Measurements from ENCODE around the gene MED27. TPM values are rescaled to one million over a fixed set of nuclear protein-coding genes. Genes with fewer than 3 reads are reported as not detected.
A peak's percentile ranks its signal among the peaks of the same experiment; 100 is the strongest.

Gene MED27
- total and polyA plus RNA-seq, 2 donors (not counting 1 experiment from before 2014, with no cell fraction given), result 13.4 to 44.7 TPM

- Histone ChIP-seq H3K9me3 (ENCODE audit: control insufficient read depth, insufficient read depth, low read depth, low read length) (no peaks in the 10 kb centered on the region), H3K36me3 (ENCODE audit: control insufficient read depth, insufficient read depth, low read length) (no peaks in the 10 kb centered on the region), H4K20me1 (ENCODE audit: control insufficient read depth, extremely low read depth, insufficient read depth, low read length) (no peaks in the 10 kb centered on the region), H3K4me2 (ENCODE audit: extremely low read depth, insufficient read depth, low read length) (no peak overlapping the region), H3K4me3 (replicated peaks in 1 of 4; ENCODE audit: control extremely low read depth in 1 of 4, insufficient read depth in 1 of 4, low read depth in 3 of 4, low read length in 4 of 4) (no peak overlapping the region), H2AFZ (ENCODE audit: low read length) (no peak overlapping the region), H3K9ac (ENCODE audit: insufficient read depth, low read length) (no peak overlapping the region), H3K79me2 (ENCODE audit: control insufficient read depth, insufficient read depth, low read length) (no peaks in the 10 kb centered on the region), H3K27me3 (ENCODE audit: control insufficient read depth, insufficient read depth, low read length) (no peaks in the 10 kb centered on the region), H3K27ac (ENCODE audit: insufficient read depth, low read length) (no peak overlapping the region), H3K4me1 (ENCODE audit: control insufficient read depth, extremely low read depth, insufficient read depth, low read length) (no peaks in the 10 kb centered on the region)
- no peak for DNase-seq (ENCODE audit: low read depth in 2 of 2)
- TF ChIP-seq CTCF (conservative IDR thresholded peaks at IDR 0.05 in 1 of 2, IDR thresholded peaks at IDR 0.05 in 1 of 2; ENCODE audit: low read depth in 1 of 2, low read length in 2 of 2) (no peak), EZH2 (IDR thresholded peaks at IDR 0.05; ENCODE audit: low read length, missing control alignments) (no peak)
These were observed 133.5 kb downstream of the MED27 start for GRCh38 chr9:131946180-131946579.

- TF ChIP-seq CTCF (conservative IDR thresholded peaks at IDR 0.05 in 1 of 2, IDR thresholded peaks at IDR 0.05 in 1 of 2; ENCODE audit: low read depth in 1 of 2, low read length in 2 of 2) (no peak), EZH2 (IDR thresholded peaks at IDR 0.05; ENCODE audit: low read length, missing control alignments) (no peak)
- H3K4me2 ChIP-seq (ENCODE audit: extremely low read depth, insufficient read depth, low read length), result no peak overlapping the region
These were observed 136.3 kb downstream of the MED27 start for GRCh38 chr9:131943351-131943841.

DNA sequence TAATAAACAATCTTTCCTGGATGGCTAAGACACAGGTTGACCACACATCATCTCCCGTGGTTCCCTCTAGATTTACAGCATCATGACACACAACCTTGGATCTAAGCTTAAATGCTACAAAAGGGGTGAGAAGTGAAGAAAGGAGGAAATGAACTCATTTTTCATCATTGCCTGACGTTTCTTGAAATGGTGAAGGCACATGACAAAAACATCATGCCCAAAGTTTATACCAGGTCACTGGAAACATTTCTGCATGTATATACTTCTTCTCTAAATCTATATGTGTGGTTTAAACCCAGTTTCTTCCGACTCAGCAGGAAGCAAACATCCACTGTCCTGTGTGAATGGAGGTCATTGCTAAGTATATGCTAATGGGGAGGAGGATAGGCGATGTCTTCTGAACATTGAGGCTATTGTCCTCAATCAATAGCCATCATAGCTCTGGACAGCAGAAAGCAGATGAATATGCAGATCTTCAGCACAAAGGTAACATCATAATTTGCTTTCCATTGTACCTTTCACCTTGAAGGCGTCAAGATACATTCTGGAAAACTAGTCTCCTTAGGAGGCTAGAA, 137.4 kb downstream of the MED27 start:
- Histone ChIP-seq H3K27ac (ENCODE audit: insufficient read depth, low read length) (no peak overlapping the region), H4K20me1 (ENCODE audit: control insufficient read depth, extremely low read depth, insufficient read depth, low read length) (no peaks in the 10 kb centered on the region), H3K4me3 (replicated peaks in 1 of 4; ENCODE audit: control extremely low read depth in 1 of 4, insufficient read depth in 1 of 4, low read depth in 3 of 4, low read length in 4 of 4) (no peak overlapping the region), H3K36me3 (ENCODE audit: control insufficient read depth, insufficient read depth, low read length) (no peaks in the 10 kb centered on the region), H3K9me3 (ENCODE audit: control insufficient read depth, insufficient read depth, low read depth, low read length) (no peaks in the 10 kb centered on the region), H3K9ac (ENCODE audit: insufficient read depth, low read length) (no peak overlapping the region), H3K4me1 (ENCODE audit: control insufficient read depth, extremely low read depth, insufficient read depth, low read length) (no peaks in the 10 kb centered on the region), H3K79me2 (ENCODE audit: control insufficient read depth, insufficient read depth, low read length) (no peaks in the 10 kb centered on the region), H3K4me2 (ENCODE audit: extremely low read depth, insufficient read depth, low read length) (no peak overlapping the region), H3K27me3 (ENCODE audit: control insufficient read depth, insufficient read depth, low read length) (no peaks in the 10 kb centered on the region), H2AFZ (ENCODE audit: low read length) (no peak overlapping the region)
- no peak for DNase-seq (ENCODE audit: low read depth in 2 of 2)
- TF ChIP-seq CTCF (conservative IDR thresholded peaks at IDR 0.05 in 1 of 2, IDR thresholded peaks at IDR 0.05 in 1 of 2; ENCODE audit: low read depth in 1 of 2, low read length in 2 of 2) (no peak), EZH2 (IDR thresholded peaks at IDR 0.05; ENCODE audit: low read length, missing control alignments) (no peak)

More at GRCh38 chr9:131943351-131943841, 136.3 kb downstream of the MED27 start:
- no peaks in the 10 kb centered on the region for H3K4me1 ChIP-seq (ENCODE audit: control insufficient read depth, extremely low read depth, insufficient read depth, low read length)
- peak in 1 of 2 donors; percentile 58 for DNase-seq (ENCODE audit: low read depth in 2 of 2)
- no peaks in the 10 kb centered on the region for H4K20me1 ChIP-seq (ENCODE audit: control insufficient read depth, extremely low read depth, insufficient read depth, low read length)
- no peaks in the 10 kb centered on the region for H3K79me2 ChIP-seq (ENCODE audit: control insufficient read depth, insufficient read depth, low read length)
- no peak overlapping the region for H3K27ac ChIP-seq (ENCODE audit: insufficient read depth, low read length)
- H3K4me3 ChIP-seq (replicated peaks in 1 of 4; ENCODE audit: control extremely low read depth in 1 of 4, insufficient read depth in 1 of 4, low read depth in 3 of 4, low read length in 4 of 4), result no peak overlapping the region
- no peaks in the 10 kb centered on the region for H3K27me3 ChIP-seq (ENCODE audit: control insufficient read depth, insufficient read depth, low read length)
- H2AFZ ChIP-seq (ENCODE audit: low read length), result no peak overlapping the region
- H3K36me3 ChIP-seq (ENCODE audit: control insufficient read depth, insufficient read depth, low read length), result no peaks in the 10 kb centered on the region
- no peak overlapping the region for H3K9ac ChIP-seq (ENCODE audit: insufficient read depth, low read length)
- no peaks in the 10 kb centered on the region for H3K9me3 ChIP-seq (ENCODE audit: control insufficient read depth, insufficient read depth, low read depth, low read length)
